ENCODE results near the gene MAGIX.
"Not testable (repeated sequence)": the region's sequence is repeated elsewhere in the genome, so short reads cannot be mapped to it uniquely, and the experiment has no call there.

Gene MAGIX

DNA sequence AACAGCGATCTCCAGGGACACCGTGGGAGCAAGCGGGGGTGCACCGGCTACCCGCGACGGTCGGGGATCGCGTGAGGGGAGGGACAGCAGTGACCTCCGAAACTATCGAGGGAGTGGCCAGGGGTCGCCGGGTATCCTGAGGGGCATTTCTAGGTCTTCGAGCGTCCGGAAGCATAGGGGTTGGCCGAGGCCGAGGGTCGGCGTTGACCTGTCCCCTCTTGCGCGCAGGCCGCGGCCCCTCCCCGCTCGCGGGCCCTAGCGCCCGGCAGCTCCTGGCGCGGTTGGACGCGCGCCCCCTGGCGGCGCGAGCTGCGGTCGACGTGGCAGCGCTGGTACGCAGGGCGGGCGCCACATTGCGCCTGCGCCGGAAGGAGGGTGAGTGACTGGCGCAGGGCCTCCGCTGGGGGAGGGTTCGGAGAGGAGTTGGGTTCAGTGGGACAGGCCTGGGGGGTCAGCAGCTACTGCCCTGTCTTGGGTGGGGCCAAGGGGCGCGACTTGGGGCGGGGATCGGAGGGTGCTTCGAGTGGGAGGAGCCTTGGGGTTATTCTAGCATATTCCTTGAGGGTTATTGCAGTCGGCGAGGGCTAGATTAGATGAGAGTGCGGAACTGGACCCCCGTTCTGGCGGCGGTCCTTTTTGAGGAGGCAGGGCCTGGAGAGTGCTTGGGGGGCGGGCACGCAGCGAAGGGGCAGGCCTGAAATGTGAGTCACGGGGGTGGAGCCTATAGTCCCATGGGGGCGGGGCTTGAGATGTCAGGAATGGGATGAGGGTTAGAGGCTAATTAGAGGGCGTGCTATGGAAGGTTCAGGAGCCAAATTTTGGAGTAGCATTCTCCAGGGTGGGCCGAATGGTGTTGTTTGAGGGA is 1.2 kb downstream of the MAGIX start:
- DNase-seq: peak; percentile 53

GRCh38 chrX:49164589-49165360 is 2.2 kb downstream of the MAGIX start:
- DNase-seq: no peak

GRCh38 chrX:49165901-49166881 is 3.6 kb downstream of the MAGIX start:
- DNase-seq: peak; percentile 76

DNA sequence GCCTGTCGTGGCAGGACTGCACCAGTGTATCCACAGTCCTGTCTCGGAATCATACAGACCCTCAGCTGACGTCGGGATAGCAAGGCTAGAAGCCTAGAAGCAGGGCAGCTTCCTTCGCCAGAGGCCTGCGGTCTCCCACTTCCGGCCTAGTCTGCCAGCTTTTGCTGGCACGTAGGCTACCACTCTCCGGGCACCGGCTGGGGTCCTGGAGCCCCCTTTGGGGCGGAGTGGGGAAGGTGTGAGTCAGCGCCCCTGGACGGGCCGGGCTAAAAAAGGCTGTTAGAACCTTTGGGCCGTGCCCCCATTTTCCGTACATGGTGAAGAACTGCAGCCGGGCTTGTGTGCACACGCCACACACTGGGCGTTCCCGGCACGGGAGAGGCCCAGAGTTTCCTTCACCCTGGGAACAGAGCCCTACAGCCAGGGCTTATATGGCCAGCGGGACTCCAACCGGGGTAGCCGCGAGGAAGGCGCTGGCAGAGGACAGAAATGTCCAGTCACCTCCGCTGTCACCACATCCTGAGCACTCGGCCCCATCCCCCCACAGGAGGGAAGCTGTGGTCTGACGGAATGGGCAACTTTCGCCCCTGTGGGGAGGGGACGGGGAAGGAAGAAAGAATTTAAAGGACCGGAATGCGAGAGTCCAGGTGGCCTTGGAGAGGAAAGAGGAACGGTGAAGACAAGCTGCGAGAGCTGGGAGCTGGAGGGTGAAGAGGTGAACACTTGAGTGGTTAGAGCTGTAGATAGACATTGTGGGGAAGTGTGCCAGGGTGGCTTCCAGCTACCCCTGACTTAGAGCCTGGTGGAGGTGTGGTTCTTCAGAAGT is 4.6 kb downstream of the MAGIX start:
- DNase-seq: peak; percentile 88

DNA sequence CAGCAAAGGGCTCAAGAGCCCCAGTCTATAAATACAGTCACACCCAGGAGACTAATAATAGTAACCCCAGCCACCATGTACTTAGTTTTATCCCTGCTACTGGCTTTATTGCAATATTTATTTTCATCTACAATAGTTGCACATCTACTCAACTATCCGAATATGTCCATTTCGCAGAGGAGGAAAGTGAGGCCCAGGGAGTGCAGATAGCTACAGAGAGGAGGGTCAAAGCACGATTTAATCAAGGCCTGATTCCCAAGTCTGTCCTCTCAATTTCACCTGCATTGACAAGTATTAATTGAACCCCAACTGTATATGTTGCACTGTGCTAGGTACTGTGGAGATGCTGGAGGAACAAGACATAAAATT is 5.2 kb downstream of the MAGIX start:
- no peak for DNase-seq

DNA sequence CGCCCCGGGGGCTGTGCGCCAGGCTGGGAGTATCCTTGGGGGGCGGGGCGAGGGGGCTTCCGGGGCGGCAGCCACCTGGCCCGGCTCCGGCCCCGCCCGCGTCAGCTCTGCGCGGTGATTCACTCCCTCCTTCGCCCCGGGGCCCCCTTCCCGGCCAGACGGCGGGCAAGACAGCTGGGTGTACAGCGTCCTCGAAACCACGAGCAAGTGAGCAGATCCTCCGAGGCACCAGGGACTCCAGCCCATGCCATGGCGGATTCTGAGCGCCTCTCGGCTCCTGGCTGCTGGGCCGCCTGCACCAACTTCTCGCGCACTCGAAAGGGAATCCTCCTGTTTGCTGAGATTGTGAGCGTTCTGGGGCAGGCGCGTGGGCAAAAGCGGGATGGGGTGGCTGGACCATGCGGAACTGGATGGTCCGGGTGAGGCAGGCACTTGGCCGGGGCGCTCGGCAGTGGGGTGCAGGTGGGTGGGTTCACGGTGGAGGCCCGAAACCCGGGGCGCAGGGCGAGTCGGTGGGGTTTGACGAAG is 9.3 kb downstream of the MAGIX start, which contains the start of gene PLP2:
Gene PLP2, plus strand, starts transcription at position 147 of the 528 bp plus-strand sequence. Its CDS starts 103 bp downstream, at position 250.
- DNase-seq: peak; percentile 9

GRCh38 chrX:49172280-49172780 is 9.8 kb downstream of the MAGIX start:
- peak; percentile 53 for DNase-seq

- not testable (repeated sequence) for DNase-seq
These were observed 11.0 kb downstream of the MAGIX start for GRCh38 chrX:49173544-49173943.

DNA sequence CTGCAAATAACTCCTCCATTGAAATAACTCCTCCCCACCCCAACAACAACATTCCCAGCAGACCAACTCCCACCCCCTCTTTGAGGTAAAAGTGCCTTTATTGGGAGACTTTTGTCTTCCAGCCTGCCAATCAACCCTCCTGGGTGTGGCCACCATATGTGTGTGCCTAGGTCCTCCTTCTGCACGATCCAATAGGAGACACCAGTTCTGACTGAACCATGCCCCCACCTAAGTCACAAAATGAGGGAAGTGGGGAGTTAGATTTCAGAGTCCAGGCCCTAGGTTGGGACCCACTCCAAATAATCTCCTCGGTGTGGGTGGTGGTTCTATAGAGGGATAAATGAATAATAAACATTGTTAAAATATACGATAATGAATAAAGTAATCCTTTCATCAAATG is 12.2 kb downstream of the MAGIX start:
- DNase-seq: no peak

GRCh38 chrX:49175435-49176274 is 13.1 kb downstream of the MAGIX start:
- DNase-seq: no peak

- DNase-seq: no peak
These were observed 14.1 kb downstream of the MAGIX start for GRCh38 chrX:49176421-49177326.

- DNase-seq: no peak
These were observed 14.8 kb downstream of the MAGIX start for GRCh38 chrX:49177338-49177833.

DNA sequence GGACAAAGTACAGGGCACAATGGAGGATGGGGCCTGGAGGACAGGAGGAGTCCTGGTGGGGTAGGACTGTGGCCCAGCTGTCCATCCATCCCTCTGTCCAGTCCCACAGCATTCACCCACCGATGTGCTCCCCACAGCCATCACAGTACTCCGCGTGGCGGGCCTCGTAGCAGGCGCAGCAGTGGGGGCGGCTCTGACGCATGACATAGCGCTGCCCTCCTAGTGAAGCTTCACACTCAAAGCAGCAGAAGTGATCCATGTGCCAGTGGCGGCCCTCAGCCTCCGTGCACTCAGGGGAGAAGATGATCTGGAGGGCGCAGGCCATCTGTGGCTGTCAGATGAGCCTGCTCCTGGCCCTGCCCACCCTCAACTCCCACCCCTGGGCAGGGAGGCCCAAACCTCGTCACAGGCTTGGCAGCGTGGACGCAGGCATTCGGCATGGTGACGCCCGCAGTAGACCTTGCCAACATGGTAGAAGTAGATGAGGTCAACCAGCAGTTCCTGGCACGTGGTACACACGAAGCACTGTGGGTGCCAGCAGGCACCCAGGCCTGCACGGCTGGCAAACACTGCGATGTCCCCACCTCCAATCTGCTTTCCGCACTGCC is 15.4 kb downstream of the MAGIX start:
- DNase-seq: no peak

DNA sequence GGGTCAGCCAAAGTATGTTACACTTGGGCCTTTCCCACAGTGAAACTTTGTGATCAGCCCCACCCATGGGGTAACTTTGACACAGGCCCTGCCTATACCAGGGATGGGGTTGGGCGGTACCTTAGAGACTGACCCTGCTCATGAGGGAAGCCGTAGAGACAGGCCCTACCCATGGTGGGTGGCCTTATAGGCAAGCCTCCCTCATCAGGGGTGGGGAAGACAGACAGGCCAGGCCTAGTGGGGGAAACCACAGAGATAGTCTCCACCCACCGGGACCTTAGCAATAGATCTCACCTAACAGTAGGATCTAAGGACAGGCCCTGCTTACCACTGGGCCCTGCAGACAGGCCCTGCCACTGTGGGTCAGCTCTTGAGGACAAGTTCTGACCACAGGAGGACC is 16.0 kb downstream of the MAGIX start:
- DNase-seq: no peak

DNA sequence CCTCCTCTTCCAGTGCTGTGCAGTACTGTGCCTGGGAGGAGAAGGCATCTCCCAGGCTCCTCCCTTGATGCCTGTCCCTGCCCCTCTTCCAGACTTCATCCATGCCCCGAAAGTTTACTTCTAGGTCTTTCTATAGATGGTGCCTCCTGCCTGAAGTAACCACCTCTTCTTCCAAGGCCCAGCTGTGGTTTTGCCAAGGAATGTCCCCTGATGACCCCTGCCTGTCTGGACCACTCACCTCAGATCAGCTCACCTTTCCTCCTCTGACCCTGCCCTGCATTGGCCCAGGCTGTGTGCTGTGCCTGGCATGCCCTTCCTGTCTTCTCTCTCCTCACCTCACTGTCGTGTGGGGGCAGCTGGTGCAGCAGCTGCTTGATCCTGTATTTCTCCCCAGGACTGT is 16.8 kb downstream of the MAGIX start:
- DNase-seq: no peak

DNA sequence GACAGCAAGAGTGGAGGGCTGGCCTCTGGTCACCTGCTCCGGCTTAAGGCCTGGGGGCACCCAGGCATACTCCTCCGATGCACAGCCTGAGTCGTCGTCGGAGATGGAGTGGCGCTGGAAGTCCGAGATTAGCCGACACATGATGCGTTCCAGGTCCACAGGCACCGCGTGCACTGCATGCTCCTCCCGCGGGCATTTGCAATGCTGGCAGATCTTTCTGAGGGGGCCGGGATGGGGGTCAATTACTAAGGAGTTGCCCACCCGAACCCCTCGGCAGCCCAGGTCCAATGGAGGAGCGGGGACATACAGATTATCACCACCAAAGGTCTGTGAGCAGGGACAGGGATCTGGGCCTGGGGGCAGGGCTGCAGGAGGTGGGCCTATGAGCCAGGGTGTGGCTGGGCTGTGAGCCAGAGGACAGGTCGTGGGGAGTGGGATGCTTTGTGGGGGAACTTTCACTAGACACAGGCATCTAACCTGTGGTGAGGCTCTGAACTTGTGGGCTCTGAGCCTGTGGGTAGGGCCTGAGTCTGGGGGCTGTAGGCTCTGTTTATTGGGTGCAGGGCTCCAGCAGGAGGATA is 21.2 kb downstream of the MAGIX start:
- DNase-seq: no peak

- no peak for DNase-seq
These were observed 22.0 kb downstream of the MAGIX start for GRCh38 chrX:49184294-49185281.
